ELF-1 (cell line): ENCODE measurements around the gene FARP1.

Experiments
- DNase-seq: peaks from one replicate; pipeline ENCODE4 v3.0.0-alpha.2; 2016; ENCODE audit warnings: low read depth, low spot score

FARP1 gene

DNA sequence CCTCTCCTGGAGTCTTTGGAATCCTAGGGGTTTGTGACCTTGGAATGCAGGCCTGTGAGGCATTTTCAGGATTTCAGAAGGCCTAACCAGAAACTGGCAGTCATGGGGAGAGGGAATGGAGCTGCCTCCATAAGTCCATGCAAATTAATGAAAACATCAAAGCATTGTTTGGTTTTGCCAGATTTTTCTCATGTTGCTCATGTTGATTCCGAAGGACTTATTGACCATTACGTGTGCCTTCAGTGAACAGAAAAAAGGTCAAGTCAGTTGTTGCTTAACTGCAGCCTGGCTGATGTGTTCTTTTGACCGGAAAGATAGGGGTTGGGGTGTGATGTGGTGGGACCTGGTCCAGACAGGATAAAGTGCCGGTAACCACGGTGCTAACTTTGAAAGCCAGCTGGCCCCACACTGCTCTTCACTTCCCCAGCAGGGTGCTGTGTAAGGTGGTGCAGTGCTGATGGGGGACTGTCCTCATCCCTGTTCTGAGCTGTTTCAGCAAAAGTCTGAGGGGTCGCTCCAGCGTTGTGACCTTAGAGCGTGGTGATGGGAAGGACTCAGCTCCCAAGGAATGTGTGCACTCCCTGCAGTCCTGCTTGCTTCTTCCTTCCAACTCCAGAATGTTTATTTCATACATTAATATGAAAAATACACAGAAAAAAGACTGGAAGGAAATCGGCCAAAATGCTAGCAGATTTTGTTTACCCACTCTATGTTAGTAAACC is 30.7 kb downstream of the FARP1 start:
- peak; percentile 71 for DNase-seq

DNA sequence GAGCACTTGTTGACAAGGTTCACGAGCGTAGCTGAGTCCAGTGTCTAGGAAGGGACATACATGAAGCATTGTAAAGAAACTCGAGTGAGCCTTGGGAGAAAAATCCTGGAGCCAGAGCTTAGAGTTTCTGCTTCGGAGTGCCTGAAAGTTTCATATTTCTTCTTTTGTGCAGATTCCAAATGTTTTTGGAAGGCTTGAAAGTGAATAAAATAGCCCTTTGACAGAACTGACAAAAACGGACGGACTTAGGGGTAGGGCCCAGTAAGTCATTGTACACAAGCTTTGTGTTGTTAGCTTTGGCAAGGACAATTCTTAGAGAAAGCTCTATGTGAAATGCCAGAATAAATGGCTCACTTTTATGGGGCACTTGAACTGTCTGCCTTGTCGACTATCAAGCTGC is 31.4 kb downstream of the FARP1 start:
- no peak for DNase-seq

DNA sequence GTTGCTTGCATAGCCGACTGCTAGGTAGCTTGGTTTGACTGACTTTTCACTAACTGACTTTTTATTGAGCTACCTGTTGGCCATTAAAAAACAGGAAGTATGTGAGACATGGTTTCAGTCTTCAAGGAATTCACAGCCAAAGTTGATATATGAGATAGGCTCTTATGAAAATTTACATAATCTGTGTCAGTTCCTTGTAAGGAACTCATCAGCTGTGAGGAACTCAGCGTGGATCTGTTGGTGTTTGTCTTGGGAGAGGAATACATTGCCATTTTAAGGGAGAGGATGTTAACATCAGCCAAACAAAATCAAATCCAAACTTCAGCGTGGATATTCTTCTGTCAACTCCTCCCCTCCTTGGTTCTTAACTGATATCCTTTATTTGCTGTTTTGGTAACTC is 32.1 kb downstream of the FARP1 start:
- DNase-seq: no peak

DNA sequence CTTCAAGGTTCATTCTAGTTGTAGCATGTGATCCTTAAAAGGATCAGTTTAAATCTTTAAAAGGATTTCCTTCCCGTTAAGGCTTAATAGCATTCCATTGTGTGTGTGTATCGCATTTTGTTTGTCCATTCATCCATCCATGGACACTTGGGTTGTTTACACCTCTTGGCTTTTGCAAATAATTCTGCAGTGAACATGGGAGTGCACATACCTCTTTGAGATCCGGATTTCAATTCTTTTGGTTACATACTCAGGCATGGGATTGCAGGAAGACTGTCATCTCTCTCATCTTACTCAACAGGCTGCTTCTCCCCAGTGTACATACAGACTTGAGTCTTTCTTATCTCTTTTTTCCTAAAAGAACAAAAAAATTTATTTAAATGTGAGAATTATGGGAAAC is 32.9 kb downstream of the FARP1 start:
- no peak for DNase-seq

DNA sequence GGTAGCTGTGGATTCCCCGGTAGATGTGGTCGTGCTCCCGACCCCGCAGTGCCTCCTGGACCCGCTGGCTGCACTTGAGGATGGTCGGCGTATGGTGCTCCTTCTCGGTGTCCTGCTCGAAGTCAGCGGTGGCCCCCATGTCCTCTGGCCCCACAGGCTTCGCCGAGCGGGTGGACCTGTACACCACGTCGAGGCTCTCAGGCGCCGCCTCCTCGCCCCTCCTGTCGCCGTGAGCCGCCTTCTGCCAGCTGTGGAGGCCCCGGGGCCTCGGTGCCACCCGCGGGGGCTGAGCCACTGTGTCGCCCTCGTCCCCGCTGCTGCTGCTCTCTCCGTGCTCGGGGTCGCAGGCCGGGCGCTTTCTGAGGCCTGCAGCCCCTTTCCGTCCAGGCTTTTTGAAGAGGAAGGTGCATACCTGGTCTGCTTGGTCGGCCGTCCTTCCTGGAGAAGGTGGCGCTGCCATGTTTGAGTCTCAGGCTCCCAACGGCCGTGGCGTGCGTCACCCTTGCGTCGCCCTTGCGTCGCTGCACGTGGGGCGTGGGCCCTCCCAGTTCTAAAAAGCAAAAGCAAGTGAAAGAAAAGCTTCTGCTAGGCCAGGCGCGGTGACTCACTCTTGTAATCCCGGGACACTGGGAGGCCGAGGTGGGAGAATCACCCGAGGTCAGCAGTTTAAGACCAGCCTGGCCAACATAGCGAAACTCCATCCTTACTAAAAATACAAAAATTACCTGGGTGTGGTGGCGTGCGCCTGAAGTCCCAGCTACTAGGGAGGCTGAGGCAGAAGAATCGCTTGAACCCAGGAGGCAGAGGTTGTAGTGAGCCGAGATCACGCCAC is 34.1 kb downstream of the FARP1 start, which contains the start of gene RNF113B:
RNF113B (minus strand) TSS at position 493 of the 832 bp plus-strand sequence; CDS start at position 460, 33 bp downstream.
- no peak for DNase-seq

DNA sequence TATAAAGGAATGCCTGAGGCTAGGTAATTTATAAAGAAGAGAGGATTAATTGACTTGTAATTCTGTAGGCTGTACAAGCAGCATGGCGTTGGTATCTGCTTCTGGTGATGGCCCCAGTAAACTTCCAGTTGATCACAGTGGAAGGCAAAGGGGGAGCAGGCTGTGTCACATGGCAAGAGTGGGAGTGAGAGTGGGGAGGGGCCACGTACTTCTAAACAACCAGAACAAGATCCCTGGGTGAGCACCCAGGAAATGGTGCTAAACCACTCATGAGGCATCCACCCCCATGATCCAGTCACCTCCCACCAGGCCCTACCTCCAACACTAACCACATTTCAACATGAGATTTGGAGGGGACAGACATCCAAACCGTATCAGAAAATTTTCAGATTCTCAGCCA is 37.2 kb downstream of the FARP1 start:
- no peak for DNase-seq

DNA sequence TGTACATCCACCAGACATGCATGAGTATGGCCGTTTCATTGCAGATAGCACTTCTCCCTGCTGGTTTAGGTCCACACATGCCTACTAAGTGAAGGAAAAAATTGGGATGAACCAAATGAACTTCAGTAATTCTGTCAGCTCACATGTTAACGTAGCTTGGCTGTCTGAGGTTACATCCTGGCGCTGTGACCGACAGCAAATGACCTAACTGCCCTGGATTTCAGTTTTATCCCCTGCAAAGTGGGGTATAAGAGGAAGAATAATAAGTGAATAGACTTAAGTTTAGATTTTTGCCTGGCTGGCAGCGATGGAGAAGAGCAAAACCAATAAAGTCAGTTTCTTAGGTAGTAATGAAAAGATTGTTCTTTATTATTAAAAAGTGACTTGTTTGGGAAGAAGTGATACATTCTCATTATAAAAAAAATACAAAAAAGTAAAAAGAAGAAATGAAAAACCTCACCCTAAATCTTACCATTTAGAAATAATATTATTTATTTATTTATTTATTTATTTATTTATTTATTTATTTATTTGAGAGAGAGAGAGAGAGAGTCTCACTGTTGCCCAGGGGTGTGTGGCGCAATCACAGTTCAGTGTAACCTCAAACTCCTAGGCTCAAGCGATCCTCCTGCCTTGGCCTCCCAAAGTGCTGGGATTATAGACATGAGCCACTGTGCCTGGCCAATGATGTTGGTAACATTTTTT is 38.4 kb downstream of the FARP1 start:
- DNase-seq: no peak

DNA sequence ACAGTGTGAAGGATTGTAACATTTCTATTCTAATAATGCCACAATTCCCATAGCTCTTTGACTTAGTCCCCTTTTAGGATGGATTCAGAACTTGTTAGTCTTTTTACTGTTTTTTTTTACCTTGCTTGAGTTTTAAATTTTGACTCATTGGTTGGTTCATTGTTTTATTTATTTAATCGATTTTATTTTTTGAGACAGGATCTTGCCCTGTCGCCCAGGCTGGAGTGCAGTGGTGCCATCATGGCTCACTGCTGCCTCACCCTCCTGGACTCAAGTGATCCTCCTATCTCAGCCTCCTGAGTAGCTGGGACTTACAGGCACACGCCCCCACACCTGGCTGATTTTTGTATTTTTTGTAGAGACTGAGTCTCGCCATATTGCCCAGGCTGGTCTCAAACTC is 39.3 kb downstream of the FARP1 start:
- DNase-seq: no peak

DNA sequence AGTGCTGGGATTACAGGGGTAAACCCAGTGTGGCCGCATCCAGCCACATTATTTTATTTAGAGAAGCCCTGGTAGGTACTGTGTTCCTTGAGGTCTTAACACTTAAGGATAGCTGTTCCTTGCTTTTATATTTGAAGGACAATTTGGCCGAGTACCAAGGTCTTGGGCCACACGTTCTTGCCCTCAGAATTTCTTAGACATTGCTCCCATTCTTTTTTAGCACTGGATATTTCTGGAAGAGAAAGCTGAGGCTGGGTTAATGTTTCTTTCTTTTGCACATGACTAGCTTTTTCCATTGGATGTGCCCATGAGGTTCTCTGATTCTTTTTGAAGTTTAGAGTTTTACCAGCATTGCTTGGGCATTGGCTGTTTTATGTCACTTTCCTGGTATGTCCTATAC is 39.7 kb downstream of the FARP1 start:
- DNase-seq: no peak

DNA sequence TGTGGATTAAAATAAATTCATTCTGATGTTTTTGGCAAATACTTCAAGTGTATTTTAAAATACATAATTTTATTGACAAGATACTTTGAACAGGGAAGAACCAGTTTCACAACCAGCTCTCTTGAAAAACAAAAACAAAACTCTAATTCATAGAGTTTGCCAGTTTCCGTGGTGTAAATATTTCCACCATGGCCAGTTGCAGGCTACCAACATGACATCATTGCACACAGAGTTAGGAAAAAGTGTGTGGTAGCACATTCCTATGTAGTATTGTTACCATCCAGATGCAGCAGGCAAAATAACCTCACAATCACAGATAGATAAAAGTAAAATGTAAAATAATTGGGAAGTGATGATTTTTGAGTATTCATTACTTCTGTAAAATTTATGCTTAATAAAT is 41.9 kb downstream of the FARP1 start:
- no peak for DNase-seq

DNA sequence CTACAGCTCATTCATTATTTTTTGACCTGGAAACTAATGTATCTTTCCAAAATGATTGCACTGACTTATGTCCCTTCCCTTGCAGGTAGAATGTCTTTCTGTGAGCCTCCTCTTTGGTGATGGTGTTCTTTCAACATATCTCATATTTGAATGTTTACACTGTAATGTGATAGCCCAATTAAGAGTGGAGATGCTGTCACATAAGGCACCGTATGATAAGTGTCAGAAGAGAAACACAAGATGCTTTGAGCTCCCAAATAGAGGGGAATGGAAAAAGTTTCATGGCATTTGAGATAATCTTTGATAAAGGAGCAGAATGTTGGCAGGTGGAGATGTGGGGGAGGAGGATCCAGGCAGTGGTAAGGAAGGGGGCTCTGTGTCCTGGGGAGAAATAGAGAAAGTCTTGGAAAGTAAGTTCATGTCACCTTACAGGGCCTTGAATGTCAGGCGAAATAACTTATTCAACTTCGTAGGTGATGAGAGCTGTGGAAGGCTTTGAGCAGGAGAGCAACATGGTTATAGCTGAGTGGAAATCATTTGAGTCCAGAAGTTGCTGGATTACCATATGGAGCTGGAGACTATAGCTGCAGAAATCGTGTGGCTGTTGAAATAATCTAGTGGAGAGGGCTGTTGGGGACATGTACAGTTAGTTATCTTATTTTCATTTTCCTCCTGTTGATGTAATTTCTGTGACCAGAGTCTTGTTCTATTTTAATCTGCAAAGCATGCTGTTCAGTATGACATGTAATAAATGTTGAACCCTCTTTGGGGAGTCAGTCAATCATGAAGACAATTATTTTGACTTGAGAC is 44.5 kb downstream of the FARP1 start:
- no peak for DNase-seq

DNA sequence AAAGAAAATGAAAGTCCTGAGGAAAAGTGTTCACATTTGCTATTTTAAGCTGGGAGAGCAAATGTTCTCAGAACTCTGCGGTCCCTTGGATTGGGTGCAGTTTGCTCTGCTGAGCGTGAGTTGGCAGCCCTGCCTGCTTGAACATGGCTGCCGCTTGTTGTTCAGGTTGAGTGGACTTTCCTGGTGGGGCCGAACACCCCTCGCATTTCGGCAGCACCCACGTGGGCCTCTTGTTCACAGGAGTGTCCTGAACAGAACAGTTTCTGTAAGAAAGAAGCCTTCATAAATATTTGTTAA is 45.0 kb downstream of the FARP1 start:
- no peak for DNase-seq

DNA sequence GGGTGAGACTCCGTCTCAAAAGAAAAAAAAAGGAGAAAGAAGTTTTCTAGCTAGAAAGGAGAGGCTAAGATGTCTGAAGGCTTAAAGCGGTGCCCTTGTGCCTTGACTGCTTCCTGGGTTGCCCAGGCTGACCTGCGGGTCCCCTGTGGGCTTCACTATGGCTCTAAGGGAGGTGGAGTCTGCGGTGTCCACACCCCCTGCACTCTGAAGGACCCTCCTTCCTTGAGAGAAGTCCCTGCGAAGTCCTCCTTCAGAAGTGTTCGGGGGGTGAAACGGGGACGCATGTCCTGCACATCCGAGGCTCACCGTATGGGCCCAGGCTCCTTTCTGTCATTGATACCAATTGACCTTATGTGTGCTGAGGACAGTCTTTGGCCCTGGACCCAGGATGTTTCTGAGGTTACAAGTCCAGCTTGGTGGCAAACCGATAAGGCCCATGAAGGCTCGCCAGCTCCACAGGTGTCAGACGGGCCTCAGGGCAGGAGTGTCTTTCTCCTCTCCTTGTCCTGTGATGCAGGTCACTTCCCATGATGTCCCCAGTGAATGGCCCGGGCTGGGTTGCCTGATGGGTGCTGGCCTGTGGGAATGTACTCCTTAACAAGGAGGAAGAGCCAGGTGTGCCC is 45.8 kb downstream of the FARP1 start:
- no peak for DNase-seq

DNA sequence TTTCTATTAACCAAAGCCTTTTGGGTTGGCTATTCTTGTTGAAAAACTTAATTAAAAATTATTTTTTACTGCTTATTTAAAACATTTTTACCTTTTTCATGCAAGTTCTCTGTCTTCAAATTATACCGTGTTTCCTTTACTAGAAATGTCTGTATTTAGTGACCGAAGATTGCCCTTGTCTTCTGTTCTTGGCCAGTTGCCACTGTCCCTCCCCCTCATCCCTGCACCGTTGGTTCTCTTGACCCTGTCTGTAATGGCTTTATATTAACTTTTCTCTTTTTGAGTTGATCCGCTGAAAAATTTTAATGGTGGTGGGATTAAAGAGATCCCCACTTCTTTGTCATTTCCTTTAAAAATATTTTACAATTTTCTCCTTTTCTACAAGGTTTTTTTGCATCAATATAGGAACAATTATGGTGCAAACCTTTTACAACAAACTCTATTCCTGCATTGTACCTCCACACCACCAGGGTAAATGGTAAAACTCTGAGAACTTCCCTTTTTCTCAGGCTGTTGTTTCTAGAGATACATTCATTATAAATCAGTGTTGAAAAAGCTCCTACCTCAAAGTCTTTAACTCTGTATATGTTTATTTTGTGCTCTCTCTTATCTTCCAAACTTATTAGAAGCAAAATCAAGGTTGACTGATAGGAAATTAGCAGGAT is 47.1 kb downstream of the FARP1 start:
- no peak for DNase-seq

DNA sequence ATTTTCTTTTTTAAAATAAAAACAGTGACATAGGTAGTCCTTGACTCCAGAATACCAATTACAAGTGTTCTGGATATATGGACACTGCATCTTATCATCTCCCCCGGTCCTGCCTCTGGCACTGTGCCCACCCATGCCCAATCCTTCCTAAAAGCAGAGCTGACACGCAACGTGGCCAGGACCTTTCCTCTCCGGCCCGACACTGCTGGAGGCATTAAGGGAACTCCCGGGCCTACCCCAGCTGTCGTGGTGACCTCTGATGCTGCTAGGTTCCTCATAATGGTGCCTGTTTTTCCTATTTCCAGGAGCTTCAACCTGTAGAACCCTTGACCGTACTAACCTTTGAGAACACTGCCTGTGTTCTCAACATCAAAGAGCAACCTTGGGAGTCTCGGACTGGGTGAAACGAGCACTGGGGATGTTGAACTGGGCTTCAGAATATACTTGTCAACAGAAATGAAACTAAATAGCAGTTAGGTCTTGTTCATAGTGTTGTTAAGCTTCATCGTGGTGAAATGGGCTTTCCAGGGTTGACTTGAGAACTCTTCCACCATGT is 48.1 kb downstream of the FARP1 start:
- DNase-seq: no peak

DNA sequence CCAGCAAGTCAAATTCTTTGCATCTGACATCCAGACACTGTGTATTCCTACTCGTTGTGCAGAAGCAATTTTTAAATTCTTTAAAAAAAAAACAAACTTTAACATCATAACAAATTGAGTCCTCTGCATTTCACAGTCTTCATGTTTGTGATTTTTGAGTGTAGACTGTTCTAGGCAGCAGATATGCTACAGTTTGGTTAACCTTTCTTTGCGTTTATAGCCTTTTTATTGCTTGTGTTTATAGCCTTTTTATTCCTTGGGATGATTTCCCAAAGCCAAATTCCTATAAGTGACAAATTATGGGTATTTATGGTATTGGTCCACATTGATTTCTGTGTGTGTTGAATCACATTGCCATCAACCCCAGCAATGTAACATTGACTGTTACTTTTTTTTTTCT is 49.1 kb downstream of the FARP1 start:
- no peak for DNase-seq

DNA sequence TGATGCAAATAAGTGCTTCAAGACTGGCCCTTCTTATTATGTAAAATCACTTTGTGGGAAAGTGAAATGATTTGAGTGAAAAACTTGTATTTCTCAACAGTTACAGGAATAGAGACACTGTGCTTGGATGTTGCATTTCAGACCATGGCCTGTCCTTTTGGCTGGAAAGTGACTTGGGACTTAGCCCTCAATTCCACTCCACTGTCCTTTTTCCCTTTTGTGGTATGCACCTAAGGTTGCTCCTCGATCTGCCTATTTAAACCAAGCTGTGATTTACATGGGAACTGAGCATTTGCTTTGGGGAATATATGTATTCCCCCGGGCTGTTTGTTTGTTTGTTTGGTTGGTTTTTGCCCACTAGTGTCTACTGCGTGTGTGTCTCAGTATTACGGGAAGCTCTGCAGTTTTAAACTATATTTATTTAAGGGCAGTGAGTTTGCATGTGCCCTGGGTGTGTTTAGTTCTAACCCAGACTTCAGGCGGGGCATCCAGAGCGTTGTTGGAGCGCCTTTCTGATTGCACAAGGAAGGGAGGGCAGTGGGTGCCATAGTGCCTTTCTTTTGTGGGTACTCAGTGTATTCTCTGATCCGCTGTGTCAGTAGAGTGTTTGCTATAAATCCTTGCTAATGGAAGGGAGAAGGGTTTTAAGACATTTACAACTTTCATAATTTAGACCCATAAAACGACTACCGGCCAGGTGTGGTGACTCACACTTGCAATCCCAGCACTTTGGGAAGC is 52.3 kb downstream of the FARP1 start:
- no peak for DNase-seq

DNA sequence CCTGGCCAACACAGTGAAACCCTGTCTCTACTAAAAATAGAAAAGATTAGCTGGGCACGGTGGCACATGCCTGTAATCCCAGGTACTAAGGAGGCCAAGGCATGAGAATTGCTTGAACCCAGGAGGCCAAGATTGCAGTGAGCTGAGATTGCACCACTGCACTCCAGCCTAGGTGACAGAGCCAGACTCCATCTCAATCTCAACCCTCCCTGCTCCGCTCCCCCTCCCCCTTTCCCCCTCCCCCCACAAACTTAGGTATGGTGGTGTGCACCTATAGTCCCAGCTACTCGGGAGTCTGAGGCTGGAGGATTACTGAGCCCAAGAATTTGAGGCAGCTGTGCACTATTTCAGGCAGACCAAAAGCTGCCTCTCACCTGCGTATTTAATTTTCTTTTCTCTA is 55.8 kb downstream of the FARP1 start:
- no peak for DNase-seq

DNA sequence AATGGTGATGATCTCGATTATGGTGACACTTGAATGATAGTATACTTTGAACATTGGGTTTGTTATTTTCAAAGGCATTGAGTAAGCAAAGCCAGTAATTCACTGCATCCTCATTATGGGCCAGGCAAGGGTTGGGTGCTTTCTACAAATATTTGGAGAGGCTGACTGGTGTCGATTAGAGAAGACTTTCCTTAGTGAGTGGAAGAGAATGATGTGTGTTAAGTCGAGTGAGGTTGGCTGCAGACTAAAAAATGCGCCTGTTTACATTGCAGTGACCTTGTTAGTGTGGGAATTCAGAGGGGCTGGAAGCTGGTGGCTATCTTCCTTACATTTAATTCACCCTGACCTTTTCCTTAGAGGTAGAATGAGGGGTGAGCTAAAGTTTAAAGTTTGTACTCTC is 56.6 kb downstream of the FARP1 start:
- peak; percentile 27 for DNase-seq
